ENCODE data around the gene MAP2K2.

MAP2K2 gene

GRCh38 chr19:4052114-4052992, 71.6 kb downstream of the MAP2K2 start:
- no peak for DNase-seq (ENCODE audit: low read depth, low spot score)
- no peak overlapping the region for H3K4me3 ChIP-seq (ENCODE audit: low read length)

GRCh38 chr19:4051175-4052101, 72.5 kb downstream of the MAP2K2 start:
- no peak overlapping the region for H3K4me3 ChIP-seq (ENCODE audit: low read length)
- no peak for DNase-seq (ENCODE audit: low read depth, low spot score)

GRCh38 chr19:4049432-4049831, 74.5 kb downstream of the MAP2K2 start:
- no peak for DNase-seq (ENCODE audit: low read depth, low spot score)
- no peak overlapping the region for H3K4me3 ChIP-seq (ENCODE audit: low read length)

- DNase-seq (ENCODE audit: low read depth, low spot score): no peak
- no peak overlapping the region for H3K4me3 ChIP-seq (ENCODE audit: low read length)
Measured at GRCh38 chr19:4046946-4047683, 76.8 kb downstream of the MAP2K2 start.

GRCh38 chr19:4046362-4046691, 77.6 kb downstream of the MAP2K2 start:
- DNase-seq (ENCODE audit: low read depth, low spot score): no peak
- H3K4me3 ChIP-seq (ENCODE audit: low read length): no peak overlapping the region

GRCh38 chr19:4045597-4046361, 78.1 kb downstream of the MAP2K2 start:
- no peak overlapping the region for H3K4me3 ChIP-seq (ENCODE audit: low read length)
- DNase-seq (ENCODE audit: low read depth, low spot score): no peak

GRCh38 chr19:4044990-4045465, 78.9 kb downstream of the MAP2K2 start:
- H3K4me3 ChIP-seq (ENCODE audit: low read length): no peak overlapping the region
- DNase-seq (ENCODE audit: low read depth, low spot score): no peak

GRCh38 chr19:4043966-4044715, 79.8 kb downstream of the MAP2K2 start:
- H3K4me3 ChIP-seq (ENCODE audit: low read length): no peak overlapping the region
- no peak for DNase-seq (ENCODE audit: low read depth, low spot score)

GRCh38 chr19:4043401-4043800, 80.5 kb downstream of the MAP2K2 start:
- no peak for DNase-seq (ENCODE audit: low read depth, low spot score)
- H3K4me3 ChIP-seq (ENCODE audit: low read length): no peak overlapping the region

- DNase-seq (ENCODE audit: low read depth, low spot score): no peak
- no peak overlapping the region for H3K4me3 ChIP-seq (ENCODE audit: low read length)
Measured at GRCh38 chr19:4042731-4043082, 81.2 kb downstream of the MAP2K2 start.

GRCh38 chr19:4042064-4042730, 81.7 kb downstream of the MAP2K2 start:
- no peak overlapping the region for H3K4me3 ChIP-seq (ENCODE audit: low read length)
- DNase-seq (ENCODE audit: low read depth, low spot score): no peak

All from Jurkat, Clone E6-1 (cell line).